GM18951 (cell line): ENCODE data around the gene DNAH8.

Experiments used
- POLR2A ChIP-seq: IDR thresholded peaks from 4 replicates; pipeline ENCODE4 v1.6.1; 2011; ENCODE audit warnings: mild to moderate bottlenecking; ENCODE audit not compliant: insufficient read length, insufficient read depth; ENCODE audit errors: extremely low read depth
- in situ Hi-C: fragments of 300-500 bp; cut with MboI; formaldehyde crosslinking; loops from one replicate; pipeline ENCODE4 v1.12.0; 2022; ENCODE audit warnings: low sequenced_read_pairs, mixed read lengths, inconsistent platforms; ENCODE audit not compliant: unreplicated experiment

The DNAH8 gene

DNA sequence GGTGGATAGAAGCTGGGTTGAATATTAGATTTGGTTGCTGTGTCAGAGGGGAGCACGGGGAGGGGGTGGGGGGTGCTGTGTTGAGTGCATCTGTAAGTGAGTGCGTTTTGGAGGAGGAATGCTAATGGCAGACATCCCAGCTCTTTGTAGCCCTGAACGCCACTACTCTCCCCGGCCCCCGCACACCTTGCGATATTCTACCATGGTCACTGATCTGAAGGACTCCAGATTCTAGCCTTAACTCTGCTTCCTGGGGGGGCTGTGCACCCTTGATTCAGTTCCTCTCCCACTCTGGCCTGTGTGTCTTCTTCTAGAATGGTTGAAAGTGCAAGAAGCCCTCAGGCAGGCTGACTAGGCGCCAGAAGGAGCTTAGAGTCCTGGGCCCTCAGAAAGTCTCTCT, 340.6 kb downstream of the DNAH8 start:
- TF ChIP-seq POLR2A = no peak
- in situ Hi-C loops = no loop called here

DNA sequence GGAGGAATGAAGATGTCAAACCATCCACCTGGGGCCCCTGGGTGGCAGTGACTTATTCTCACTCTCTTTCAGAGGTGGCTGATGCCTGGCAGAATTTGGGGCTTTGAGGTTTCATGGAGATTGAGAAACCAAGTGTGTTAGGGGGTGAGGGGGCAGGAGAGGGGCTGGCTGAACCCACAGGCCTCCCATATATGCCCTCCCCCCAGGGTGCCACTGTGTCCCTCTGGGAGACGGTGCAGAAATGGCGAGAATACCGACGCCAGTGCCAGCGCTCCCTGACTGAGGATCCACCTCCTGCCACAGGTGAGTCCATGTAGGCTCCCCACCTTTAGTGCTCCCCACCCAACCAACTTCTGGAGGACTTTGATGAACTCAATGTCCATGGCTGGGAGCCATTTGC, 341.1 kb downstream of the DNAH8 start:
- in situ Hi-C loops = no loop called here
- no peak for TF ChIP-seq POLR2A

DNA sequence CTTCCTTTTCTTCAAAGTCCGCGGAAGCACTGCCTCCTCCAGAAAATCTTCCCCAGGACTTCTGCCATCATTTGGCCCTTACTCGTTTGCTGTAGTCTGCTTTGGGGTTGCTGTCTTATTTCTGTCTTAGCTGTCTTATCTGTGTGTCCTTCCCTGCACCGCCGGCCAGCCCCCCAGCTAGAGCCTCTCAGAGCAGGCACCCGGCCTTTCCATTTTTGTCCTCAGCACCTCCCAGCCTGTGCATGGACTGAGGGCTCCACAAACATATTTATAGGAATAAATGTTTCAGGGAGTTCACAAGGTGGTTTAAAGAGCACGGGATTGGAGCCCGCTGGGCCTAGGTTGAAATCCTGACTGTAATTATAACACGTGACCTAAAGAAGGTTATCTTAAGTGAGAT, 341.6 kb downstream of the DNAH8 start:
- in situ Hi-C loops = no loop called here
- no peak for TF ChIP-seq POLR2A

DNA sequence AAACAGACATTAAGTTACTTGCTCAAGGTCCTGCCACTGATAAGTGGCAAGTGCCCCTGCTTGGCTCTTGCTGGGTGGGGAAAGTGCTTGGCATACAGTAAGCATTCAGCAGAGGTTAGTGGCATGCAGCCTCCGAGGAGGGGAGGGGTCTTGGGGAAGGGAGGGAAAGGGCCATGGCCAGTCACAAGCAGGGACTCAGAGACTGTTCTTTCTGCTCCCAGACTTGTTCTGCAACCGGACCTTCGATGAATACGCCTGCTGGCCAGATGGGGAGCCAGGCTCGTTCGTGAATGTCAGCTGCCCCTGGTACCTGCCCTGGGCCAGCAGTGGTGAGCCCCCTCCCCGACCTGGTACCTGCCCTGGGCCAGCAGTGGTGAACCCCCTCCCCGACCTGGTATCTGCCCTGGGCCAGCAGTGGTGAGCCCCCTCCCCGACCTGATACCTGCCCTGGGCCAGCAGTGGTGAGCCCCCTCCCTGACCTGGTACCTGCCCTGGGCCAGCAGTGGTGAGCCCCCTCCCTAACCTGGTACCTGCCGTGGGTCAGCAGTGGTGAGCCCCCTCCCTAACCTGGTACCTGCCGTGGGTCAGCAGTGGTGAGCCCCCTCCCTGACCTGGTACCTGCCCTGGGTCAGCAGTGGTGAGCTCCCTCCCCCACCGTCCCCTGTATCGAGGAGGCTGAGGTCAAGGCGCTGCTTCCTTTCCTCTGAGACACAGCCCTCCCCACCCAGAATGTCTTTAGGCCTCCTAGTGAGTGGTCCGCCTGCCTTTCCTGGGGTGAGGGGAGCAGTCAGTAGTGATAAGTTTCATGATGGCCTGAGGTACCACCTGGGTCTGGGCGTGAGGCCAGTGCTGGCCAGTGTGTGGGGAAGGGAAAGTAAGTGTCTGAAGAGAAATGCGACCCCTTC, 342.4 kb downstream of the DNAH8 start:
- in situ Hi-C loops = no loop called here
- TF ChIP-seq POLR2A = no peak

DNA sequence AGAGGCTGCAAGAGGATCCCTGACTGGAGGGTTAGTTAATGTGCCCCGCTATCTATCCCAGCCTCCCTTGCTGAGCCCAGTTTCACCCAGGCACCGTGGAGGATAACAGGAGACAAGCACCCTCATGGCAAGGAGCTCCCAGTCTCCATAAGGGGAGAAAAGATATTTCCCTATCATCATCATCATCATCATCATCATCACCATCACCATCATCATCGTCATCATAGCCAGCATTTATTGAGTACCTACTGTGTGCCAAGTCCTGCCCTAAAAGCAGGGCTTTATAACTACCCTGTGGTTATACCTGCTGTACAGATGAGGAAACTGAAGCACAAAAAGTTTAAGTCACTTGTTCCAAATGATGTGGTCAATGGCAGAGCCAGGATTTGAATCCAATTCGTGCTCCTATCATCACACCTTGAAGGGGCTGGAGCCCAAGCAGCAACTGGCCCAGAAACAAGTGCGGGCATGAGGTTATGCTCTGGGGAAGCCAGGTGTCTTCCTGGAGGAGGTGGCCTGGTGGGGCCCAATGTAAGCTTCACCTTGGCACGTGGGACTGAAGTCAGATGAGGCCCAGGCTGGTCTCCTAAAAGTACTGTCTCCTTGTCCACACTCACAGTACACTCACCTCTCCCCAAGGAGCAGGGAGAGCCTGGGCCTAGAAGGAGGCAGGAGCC, 343.5 kb downstream of the DNAH8 start:
- TF ChIP-seq POLR2A = no peak
- in situ Hi-C loops = no loop called here

DNA sequence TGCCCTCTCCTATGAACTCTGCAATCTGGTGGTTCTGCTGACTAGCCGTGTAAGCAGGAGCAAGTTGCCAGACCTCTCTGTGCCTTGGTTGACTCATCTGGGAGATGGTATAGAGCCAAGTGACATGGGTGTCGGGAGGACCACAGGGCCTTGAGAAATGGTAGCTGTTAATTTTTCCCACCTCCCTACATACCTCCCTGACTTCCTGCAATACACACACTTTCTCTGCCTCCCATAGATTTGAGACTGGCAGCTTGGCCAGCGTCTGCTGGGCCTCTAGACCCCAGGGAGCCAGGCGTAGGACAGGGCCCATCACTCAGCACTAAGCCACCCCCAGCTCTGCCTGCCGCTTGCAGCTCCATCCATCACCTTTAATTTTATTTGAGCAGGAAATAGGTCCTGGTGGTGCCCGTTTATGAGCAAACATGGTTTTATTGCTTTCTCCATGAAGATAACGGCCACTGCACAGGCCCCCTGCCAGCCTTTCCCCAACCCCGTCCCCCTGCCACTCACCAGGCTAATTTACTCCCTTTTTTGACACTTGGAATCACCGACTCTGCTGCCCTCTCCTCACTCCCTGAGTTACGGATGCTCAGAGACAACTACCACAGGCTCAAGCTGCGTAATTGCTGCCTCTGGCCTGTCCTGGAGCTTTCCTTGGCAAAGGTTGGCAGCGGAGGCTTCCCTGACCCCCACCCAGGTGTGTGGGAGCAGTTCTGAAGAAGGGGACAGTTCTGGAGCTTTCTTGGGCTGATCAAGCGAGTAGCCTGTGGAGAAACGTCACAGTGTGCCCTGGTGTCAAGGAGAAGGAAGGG, 344.6 kb downstream of the DNAH8 start:
- in situ Hi-C loops = no loop called here
- TF ChIP-seq POLR2A = no peak

DNA sequence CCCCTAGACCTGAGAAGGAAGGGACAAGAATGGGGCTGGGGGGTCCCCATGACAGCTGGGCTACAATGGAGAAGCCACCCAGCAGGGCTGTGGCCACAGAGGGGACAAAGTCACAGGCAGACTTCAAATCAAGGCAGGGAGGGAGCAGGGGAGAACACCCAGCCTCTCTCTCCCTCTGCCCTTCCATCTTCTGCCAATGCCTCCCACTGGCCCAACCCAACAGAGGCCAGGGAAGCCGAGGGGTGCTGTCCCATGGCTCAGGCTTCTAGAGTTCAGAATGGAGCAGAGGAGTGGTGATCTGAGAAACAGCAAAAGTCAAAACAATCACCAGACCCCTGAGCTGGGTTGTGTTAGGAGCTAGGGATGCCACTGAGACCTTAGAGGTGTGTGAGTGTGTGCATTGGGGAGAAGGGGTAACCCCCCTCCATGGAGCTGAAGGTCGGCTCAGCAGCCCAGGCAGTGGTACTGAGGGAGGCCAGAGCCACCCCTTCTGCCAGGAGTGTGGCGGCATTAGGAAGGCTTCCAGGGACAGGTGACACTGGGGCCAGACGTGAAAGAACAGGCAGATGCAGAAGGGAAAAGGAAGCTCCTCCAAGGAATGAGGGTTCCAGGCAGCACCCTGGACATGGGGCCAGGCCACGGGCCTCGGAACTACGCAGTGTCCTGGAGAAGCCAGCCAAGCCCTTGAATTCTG, 345.5 kb downstream of the DNAH8 start:
- in situ Hi-C loops = no loop called here
- no peak for TF ChIP-seq POLR2A

DNA sequence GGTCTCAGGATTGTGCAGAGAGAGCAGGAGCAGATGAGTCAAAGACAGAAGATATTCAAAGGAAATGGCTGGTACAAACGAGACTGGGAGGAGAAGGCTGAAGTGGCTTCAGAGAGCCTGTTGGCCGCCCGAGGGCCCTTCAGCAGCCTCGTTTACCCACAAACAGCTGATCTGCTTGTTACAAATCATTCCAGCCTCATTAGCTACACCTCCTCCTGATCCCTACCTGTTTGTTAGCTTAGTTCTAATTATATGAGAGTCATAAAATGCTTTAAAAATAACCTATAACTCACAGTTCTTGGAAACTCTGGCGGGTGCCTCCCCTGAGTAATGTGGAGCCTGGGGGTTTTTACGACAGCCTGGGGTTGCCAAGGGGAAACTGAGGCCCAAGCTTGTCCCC, 346.1 kb downstream of the DNAH8 start:
- TF ChIP-seq POLR2A = no peak
- in situ Hi-C loops = no loop called here

DNA sequence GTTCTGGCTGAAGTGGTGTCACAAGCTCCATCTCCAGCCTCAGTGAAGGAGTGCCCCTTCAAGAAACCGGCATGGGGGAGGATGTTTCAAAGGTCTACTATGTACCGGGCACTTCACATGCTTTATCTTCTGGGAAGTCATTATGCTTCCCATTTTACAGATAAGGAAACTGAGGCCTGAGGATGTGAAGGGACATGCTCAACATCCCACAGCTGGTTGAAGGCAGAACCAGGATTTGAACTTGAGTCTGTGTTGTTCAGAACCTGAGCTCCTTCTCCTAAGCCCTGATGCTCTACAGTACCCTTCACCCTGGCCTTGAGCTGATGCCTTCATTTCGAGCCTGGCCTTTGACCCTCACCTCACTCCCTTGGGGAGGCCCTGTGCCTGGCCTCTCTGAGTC, 346.5 kb downstream of the DNAH8 start:
- in situ Hi-C loops = no loop called here
- TF ChIP-seq POLR2A = no peak

DNA sequence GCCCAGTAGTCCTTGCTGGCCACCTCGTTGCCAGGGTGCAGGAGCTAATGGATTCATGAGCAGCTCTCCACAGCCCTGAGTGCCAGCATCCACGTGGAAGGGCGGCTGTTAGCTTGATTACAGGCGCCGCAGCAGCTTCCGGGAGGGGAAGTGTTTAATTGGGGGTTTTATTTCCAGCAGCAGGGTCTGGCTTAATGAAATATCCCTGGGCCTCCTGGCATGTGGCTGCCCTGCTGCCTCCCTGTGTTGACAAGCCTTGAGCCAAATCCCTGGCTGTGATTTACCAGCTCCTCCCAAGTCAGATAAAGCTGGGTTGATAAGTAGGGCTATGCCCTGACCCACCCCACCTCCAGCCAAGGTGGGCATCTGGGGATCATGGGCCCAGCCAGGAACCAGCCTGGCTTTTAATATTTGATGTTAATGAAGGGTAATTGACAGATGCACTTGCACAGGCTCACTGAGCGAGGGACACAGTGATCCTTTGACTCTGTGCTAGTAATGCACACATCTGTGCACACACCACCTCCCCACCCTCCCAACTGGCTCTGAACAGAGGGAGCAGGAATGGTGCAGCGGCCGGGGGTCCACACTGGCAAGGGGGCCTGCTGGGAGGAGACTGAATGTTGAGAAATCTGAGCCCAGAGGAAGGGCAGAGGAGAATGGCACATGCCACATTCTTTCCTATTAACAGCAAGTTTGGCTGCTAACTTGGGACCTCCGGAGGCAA, 347.1 kb downstream of the DNAH8 start:
- no peak for TF ChIP-seq POLR2A
- in situ Hi-C loops = no loop called here

DNA sequence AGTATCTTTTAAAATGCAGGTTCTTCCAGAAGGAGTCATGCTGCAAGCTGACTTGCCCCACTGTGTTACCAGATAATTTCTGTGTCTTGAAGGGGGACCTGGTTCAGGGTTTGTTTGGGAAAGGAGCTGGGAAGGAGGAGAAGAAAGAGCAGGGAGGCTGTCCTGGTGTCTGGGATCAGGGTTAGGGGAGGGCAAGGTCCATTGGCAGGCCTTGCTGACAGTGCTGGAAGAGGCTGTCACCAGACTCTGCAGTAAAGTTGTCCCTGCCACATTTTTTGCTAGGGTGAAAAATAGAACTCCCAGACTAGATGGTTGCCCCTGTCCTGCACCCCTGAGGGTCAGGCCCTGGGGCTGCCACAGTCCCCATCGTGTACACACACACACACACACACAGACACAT, 348.4 kb downstream of the DNAH8 start:
- no peak for TF ChIP-seq POLR2A
- in situ Hi-C loops = no loop called here

DNA sequence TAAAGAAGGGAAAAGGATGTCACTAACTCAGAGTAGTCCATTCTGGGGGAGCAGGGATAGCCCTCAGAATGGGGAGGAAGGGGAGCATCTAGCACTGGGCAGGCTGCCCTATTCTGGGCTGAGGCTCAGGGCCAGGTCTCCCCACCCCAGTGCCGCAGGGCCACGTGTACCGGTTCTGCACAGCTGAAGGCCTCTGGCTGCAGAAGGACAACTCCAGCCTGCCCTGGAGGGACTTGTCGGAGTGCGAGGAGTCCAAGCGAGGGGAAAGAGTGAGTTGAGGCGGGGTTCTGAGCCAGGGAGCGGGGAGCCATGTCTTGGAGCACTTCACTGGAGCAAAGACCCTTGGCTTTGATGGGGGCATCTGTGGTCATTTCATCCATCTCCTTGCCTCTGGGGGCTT, 350.4 kb downstream of the DNAH8 start:
- TF ChIP-seq POLR2A = no peak
- in situ Hi-C loops = no loop called here
